D721Med (cell line): ENCODE results near the gene EFCAB5.
A peak's percentile ranks its signal among the peaks of the same experiment; 100 is the strongest.
"Not testable (repeated sequence)": the region's sequence is repeated elsewhere in the genome, so short reads cannot be mapped to it uniquely, and the experiment has no call there.

Experiments used
- DNase-seq: peaks from one replicate; pipeline ENCODE4 v3.0.0; 2011; ENCODE audit warnings: low spot score; ENCODE audit not compliant: insufficient read length
- FAIRE-seq: peaks from 2 replicates; lab custom pipeline; 2011; peaks lifted over from hg19 to GRCh38; lab: Jason Lieb, UNC
- TF ChIP-seq, protein P1 (sequence below): IDR thresholded peaks from 2 replicates; pipeline ENCODE4 v1.5.1; 2012; ENCODE audit warnings: mild to moderate bottlenecking, control low read depth; ENCODE audit not compliant: insufficient read depth; ENCODE audit errors: missing control alignments

Gene EFCAB5

DNA sequence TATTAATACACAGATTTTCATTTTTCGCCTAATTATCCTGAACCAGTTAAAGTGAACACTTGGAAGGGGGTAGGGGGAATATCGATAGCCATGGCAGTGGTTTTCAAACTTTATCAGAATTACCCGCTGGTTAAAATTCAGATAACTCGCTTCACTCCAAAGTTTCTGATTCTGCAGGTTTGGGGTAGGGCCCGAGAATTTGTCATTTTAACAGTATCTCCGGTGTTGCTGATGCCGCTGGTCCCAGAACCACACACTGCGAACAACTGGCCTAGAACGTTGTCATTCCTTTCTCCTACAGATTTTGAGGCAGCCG is 174.9 kb downstream of the EFCAB5 start:
- no peak for FAIRE-seq
- DNase-seq: no peak
- TF ChIP-seq, protein P1, sequence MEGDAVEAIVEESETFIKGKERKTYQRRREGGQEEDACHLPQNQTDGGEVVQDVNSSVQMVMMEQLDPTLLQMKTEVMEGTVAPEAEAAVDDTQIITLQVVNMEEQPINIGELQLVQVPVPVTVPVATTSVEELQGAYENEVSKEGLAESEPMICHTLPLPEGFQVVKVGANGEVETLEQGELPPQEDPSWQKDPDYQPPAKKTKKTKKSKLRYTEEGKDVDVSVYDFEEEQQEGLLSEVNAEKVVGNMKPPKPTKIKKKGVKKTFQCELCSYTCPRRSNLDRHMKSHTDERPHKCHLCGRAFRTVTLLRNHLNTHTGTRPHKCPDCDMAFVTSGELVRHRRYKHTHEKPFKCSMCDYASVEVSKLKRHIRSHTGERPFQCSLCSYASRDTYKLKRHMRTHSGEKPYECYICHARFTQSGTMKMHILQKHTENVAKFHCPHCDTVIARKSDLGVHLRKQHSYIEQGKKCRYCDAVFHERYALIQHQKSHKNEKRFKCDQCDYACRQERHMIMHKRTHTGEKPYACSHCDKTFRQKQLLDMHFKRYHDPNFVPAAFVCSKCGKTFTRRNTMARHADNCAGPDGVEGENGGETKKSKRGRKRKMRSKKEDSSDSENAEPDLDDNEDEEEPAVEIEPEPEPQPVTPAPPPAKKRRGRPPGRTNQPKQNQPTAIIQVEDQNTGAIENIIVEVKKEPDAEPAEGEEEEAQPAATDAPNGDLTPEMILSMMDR: no peak

DNA sequence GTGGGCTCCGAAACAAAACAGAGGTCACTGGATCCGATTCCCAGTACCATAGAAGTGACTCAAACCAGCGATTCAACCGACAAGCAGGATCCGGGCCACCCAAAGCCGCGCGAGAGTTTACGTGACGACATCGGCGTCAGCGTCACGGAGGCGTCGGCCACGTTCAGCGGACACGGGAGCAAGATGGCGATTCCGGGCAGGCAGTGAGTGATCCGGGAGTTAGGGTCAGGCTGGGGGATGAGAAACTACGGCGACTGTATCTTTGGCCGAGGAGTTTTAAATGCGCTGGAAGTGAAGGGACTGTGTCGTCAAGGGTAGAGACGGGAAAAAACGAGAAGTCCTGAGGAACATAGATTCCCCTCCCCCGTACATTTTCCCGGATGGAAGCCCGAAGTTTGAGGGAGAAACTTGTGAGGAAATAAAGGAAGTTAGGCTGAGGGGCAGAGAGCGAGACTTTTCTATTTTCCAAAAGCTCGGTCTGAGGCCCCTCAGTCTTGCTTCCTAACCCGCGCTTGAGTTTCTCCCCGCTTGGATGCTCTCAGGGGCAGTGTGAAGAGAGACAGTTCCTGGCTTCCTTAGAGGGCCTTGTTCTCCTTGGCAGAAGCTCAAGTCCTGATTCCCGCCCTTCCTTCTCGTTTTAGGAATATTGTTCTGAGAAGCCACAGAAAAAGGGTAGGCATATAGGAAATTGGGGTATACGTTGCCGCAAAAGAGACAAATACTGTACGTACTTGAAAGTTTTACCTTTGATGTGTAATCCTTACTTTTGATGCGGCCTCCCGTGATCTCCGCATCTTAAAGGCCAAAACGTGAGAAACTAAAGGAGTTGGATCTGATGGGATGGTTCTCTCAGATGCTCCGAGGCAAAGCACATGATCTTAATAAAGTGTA is 175.5 kb downstream of the EFCAB5 start, which contains the start of gene NSRP1:
TSS of gene NSRP1 (plus strand) at position 156 of the 891 bp plus-strand sequence. CDS start at position 184, 28 bp downstream.
- DNase-seq (peak; percentile 84), FAIRE-seq (no peak)
- TF ChIP-seq, protein P1: no peak

DNA sequence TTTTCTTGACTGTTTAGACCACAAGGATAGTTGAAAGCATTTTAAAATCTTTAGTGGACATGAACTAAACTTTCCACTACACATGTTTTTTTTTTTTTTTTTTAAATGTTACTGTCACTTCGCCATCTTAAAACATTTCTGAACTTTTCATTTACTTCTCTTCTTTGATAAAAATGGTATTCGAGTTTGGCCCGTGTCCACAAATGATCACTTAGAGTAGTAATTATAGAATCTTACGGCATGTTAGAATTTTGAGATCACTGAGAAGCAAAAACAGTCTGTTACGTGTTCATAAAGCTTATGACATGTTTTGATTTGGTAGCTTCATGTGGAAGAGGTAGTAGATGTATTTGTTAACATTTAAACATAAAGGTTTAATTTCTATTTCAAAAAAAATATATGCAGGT is 176.2 kb downstream of the EFCAB5 start:
- TF ChIP-seq, protein P1: no peak
- no peak for FAIRE-seq

DNA sequence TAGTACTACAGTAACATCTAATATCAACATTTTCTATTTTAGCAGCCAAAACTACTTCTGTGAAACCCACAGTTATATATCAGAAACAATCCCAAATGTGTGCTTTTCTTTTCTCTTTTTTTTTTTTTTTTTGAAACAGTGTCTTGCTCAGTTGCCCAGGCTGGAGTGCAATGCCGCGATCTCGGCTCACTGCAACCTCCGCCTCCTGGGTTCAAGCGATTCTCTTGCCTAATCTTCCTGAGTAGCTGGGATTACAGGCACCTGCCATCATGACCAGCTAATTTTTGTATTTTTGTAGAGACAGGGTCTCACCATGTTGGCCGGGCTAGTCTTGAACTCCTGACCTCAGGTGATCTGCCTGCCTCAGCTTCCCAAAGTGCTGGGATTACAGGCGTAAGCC is 177.2 kb downstream of the EFCAB5 start:
- FAIRE-seq, DNase-seq: not testable (repeated sequence)

More for the DNA sequence above, 176.2 kb downstream of the EFCAB5 start:
- DNase-seq: no peak

DNA sequence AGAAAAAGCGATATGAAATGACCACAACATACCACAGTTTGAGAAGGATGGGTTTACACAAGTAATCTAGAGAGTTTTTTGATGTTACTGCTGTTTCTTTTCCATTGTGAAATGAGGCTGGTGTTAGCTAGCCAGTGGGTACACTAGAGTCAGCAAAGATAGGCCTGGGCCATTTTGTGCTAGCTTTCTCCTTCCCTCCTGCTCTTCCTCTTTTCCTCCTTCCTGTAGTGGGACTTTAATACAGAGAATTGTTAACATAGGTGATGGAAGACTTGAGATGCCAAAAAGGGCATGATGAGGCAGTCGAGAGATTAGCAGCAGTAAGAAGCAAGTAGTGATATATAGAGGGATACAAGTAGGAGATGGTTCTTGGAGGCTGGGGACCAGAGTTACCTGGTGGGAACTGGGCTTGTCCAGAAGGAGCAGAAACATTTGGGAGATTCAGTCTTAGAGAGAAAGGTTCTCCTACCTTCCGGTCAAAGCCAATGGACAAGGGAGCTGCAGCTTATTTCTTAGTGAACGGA is 182.9 kb downstream of the EFCAB5 start:
- DNase-seq (no peak), FAIRE-seq (no peak)

DNA sequence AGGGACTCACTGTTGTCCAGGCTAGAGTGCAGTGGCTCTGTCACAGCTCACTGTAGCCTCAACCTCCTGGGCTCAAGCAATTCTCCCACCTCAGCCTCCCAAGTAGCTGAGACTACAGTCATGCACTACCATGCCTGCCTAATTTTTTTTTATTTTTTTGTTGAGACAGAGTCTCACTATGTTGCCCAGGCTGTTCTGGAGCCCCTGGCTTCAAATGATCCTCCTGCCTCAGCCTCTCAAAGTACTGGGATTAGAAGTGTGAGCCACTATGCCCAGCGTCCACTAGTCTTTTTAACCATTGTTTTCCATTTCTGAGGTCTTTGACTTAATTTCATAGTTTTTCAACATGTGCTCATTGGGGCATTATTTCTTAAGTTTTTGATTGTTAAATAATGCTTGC is 188.7 kb downstream of the EFCAB5 start:
- no peak for DNase-seq
- TF ChIP-seq, protein P1: no peak
- FAIRE-seq: no peak

More for the DNA sequence above, 182.9 kb downstream of the EFCAB5 start:
- TF ChIP-seq, protein P1: no peak

DNA sequence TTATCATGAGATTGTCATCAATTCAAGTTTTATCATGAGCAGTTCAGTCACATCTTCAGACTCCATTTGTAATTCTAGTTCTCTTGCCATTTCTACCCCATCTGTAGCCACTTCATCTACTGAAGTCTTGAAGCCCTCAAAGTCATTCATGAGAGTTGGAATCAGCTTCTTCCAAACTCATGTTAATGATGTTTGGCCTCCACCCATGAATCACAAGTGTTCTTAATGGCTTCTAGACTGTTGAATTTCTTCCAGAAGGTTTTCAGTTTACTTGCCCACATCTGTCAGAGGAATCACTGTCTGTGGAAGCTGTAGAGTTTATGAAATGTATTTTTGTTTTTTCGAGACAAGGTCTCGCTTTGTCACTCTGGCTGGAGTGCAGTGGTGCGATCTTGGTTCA is 191.2 kb downstream of the EFCAB5 start:
- DNase-seq: no peak
- no peak for FAIRE-seq
- TF ChIP-seq, protein P1: no peak
